ENCODE data around the gene NASP. TPM values are rescaled to one million over a fixed set of nuclear protein-coding genes. Genes with fewer than 3 reads are reported as not detected.

The NASP gene
- total RNA-seq, 2 donors from 2014 or later = 36.7 to 45.5 TPM

- intact Hi-C loops (cut with DNase I) = no loop called here
- no peak for DNase-seq (ENCODE audit: low spot score)
Observed at GRCh38 chr1:45610589-45611226, 26.9 kb downstream of the NASP start.

GRCh38 chr1:45612941-45613579 lies 29.2 kb downstream of the NASP start:
- intact Hi-C loops (cut with DNase I) = no loop called here
- no peak for DNase-seq (ENCODE audit: low spot score)

GRCh38 chr1:45615885-45616284 lies 32.0 kb downstream of the NASP start:
- no peak for DNase-seq (ENCODE audit: low spot score)

GRCh38 chr1:45617618-45618017 lies 33.8 kb downstream of the NASP start:
- intact Hi-C loops (cut with DNase I) = no loop called here
- DNase-seq (ENCODE audit: low spot score) = no peak

More at GRCh38 chr1:45615885-45616284, 32.0 kb downstream of the NASP start:
- intact Hi-C loops (cut with DNase I) = no loop called here

GRCh38 chr1:45619149-45619921 lies 35.5 kb downstream of the NASP start:
- intact Hi-C loops (cut with DNase I) = no loop called here

DNA sequence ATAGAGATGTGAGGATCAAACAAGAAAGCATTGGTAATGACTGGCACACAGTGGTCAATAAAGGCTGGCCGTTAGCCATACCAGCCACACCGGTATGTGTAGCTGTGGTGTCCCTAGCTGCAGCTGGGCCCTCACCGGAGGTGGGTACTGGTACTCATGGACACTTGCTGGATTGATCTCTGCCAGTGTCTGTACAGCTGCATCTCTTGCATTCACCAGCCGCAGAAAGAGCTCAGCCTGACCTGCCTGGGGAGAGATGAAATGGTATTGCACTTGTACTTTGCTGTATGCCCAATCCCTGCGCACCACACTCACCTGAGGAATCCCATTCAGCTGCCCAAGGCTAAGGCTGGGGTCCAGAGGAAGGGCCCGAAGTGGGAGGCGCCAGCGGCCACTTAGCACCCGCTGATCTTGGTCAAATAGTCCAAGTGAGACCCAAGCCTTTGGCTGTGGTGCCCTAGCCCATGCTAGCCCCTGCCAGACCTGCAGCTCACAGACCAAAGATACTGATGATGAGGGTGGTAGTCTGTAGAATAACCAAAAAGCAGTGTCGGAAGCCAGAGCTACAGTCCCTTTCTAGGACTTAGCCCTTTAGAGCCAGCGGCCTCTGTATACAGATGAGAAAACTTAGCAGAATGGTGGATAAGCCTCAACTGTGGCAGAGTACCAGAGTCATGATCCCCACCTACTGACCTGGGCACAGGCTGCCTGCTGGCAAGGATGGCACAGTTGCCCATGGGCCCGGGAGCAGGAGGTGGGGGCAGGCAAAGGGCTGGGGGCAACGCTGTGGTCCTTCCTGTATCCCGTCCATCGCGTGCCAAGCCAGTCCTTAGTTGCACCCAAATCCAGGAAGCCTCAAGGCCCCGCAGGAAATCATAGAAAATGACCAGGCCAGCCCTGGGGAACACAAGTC lies 37.0 kb downstream of the NASP start:
- intact Hi-C loops (cut with DNase I) = no loop called here
- no peak for DNase-seq (ENCODE audit: low spot score)

More at GRCh38 chr1:45619149-45619921, 35.5 kb downstream of the NASP start:
- no peak for DNase-seq (ENCODE audit: low spot score)

DNA sequence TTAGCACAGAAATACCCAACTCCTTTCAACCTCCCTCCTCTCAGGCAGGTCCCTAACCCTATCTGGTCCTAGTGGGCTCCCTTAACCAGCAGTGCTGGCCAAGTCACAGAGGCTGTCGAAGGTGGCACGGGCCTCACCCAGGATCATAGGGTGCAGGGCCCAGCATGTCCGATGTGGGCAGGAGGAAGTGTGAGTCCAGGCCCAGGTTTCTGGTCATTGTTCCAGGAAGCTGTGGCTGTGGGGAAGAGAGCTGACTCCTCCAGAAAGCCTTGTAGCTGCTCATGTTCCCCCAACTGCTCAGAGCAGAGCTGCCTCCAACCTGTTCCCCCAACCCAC lies 37.6 kb downstream of the NASP start:
- intact Hi-C loops (cut with DNase I) = no loop called here
- DNase-seq (ENCODE audit: low spot score) = no peak

DNA sequence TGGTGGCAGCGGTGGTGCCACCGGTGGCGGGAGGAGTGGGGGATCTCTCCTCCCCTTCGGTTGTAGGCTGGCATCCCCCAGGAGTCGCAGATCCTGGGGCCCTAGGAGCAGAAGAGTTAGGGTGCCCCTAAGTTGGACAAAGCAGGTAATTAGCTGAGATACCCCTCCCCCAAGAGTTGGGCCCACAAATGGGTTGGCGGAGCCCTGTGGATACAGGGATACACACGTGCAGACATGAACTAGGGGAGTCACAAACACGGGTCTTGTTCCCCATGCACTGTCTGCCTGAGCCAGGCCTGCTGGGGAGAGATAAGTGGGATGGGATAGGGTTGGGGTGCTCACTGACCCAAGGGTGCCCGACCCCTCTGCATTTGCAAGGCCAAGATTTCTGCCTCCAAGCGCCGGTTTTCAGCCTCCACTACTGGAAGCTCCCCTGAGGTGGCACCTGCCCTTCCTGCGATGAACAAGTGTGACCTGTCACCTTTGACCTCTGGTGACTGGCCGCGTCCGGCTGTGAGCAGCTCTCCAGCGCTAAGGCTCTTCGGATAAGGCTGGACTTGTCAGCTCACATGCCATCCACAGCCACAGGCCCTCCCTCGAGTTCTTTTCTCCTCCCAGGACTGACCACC lies 38.2 kb downstream of the NASP start:
- intact Hi-C loops (cut with DNase I) = no loop called here

GRCh38 chr1:45622524-45623394 lies 38.9 kb downstream of the NASP start:
- peak; percentile 81 for DNase-seq (ENCODE audit: low spot score)
- intact Hi-C loops (cut with DNase I) = no loop called here

More for the DNA sequence above, 38.2 kb downstream of the NASP start:
- DNase-seq (ENCODE audit: low spot score) = peak; percentile 81

GRCh38 chr1:45623972-45624371 lies 40.1 kb downstream of the NASP start, which contains the start of gene CCDC17:
TSS of gene CCDC17 (minus strand) at chr1:45624054. CDS start at chr1:45623909, 145 bp downstream.
- intact Hi-C loops (cut with DNase I) = no loop called here
- DNase-seq (ENCODE audit: low spot score) = no peak

DNA sequence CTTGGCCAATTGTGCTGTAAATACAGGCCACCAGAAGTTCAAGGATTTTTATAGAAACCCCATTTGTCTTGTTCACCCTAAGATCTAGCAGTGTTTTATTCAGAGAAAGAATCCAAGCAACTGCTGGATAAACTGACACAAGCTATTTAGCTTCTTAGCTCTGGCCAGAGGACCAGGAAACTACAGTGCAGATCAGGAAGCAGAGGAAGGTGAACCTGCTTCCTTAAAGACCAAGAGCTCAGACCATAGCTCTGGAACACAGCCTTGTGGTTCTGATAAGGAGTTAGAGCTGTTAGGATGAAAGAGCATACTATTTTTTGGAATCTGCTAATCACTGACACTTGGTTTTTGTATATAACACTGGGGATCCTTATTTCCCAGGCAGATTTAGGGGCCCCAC lies 45.2 kb downstream of the NASP start:
- intact Hi-C loops (cut with DNase I) = no loop called here
- no peak for DNase-seq (ENCODE audit: low spot score)

DNA sequence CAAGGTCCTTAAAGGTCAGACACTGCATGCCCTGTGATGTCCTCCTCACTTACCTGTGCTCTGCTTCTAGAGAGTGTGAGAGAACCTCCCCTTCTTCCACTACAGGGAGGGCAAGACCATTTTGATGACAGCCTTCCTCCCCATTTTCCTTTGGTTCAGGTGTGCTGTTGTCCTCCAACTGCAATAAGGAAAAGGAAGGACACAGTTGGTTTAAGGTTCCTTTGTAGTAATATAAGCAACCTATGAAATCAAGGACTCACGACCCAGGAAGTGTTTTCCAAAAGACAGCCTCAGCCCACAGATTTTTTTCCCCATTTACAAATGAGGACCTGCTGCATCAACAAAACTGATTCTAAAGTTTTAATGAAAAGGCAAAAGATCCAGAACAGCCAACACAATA lies 46.6 kb downstream of the NASP start:
- no peak for DNase-seq (ENCODE audit: low spot score)
- intact Hi-C loops (cut with DNase I) = no loop called here

DNA sequence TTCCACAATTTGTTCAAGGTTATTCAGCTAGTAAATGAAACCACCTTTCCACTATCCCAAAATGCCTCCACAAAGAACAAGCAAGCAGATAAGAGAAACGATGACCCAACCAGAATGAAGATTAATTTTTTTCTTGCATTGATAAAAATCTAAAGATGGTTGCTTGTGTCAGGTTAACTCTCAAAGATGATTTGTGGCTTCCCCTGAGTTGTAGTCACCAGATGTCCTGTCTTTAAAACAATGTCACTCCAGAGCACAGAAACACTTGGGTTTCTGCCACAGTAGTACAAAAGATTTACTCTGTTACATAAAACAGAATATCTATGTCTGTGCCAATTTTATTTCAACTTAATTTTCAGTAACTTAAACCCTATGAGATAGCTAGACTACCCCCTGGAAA lies 51.4 kb downstream of the NASP start:
- DNase-seq (ENCODE audit: low spot score) = no peak
- intact Hi-C loops (cut with DNase I) = no loop called here

DNA sequence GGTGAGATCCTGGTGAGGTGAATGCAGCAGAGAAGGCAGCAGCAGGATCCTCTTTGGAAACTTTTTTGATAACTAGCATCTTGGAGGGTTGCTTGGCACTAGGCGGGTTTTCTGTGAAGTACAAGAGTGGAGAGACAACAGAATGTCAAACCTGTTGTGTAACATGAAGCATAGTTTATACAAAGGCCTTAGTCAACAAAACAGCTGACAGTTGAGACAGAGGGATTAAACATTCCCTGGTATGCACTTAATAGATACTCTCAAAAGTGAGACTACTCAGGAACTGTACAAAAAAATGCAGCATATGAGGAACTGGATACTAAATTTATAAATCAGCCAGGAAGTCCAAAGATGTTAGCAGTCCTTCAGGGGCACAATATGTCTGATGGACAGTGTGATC lies 56.5 kb downstream of the NASP start:
- intact Hi-C loops (cut with DNase I) = no loop called here
- DNase-seq (ENCODE audit: low spot score) = no peak

DNA sequence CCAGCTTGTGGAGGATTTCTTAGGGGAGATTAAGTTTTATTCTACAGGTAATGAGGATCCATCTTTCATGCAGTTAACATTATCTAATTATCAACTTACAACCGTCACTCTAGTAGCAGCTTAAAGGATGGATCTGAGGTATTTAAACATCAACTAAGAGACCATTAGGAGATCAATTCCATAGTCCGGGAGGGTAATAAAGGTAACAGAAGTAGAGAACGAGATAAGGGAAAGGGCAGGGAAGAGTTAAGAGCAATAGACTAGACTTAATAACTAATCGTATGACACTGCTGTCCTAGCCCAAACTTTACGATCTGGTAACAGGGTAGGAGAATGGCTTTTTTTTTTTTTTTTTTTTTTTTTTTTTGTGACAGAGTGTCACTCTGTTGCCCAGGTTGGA lies 59.5 kb downstream of the NASP start:
- DNase-seq (ENCODE audit: low spot score) = no peak
- intact Hi-C loops (cut with DNase I) = no loop called here

DNA sequence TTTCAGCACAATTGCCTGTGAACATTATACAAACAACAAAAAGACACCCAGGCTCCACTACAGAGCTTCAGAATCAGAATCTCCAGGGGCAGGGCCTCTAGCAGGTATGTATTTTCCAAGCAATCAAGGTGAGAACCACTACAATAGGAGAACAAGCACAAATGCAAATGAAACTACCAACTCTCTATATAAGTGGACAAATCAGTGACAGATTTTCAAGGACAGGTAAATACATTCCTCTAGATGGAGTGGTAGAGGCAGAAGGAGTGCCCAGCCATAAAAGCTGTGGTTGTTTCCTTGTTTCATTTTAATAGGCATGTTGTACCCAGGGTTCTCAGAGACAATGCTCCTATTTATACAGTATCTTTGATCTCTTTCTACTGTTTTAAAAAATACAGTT lies 60.1 kb downstream of the NASP start:
- no peak for DNase-seq (ENCODE audit: low spot score)
- intact Hi-C loops (cut with DNase I) = no loop called here

DNA sequence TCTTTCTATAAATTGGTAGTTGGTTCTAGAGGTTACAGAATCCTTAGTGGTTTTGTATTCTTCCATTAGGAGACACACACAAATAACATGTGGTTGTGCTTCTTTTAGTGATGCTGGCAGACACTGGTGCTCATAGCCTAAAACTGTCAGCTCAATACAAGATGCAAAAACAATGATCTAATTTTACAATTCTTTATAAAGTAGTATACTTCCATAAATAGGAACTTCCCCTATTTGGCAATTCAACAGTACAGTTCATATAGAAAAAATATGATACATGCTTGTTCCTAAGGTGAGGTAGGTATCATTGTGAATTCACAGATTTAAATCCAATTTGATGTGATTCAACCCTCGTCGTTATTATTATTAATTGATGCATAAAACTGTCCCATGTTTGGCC lies 60.8 kb downstream of the NASP start:
- DNase-seq (ENCODE audit: low spot score) = no peak
- intact Hi-C loops (cut with DNase I) = no loop called here
